Measurements from ENCODE around the gene EPS15.
"Not testable (repeated sequence)": the region's sequence is repeated elsewhere in the genome, so short reads cannot be mapped to it uniquely, and the experiment has no call there.

The EPS15 gene

DNA sequence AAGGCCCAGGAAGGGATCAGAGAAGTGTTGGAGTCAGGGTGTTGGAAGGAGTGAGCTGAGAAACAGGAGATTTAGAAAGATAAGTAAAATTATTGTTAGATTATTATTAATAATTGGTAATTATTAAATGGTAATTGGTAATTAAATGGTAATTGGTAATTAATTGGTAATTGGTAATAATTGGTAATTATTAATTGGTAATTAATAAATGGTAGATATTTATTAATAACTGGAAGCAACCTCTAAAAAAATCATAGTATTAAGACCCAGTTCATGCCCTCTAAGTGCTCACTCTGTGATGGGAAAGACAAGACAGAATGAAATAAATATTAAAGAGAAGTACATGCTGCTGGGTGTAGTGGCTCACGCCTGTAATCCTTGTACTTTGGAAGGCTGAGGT is 13.8 kb upstream of the EPS15 start:
- no peak for DNase-seq
- Histone ChIP-seq H3K36me3 (replicated peaks) (no peaks in the 10 kb centered on the region), H3K27me3 (replicated peaks) (no peaks in the 10 kb centered on the region), H3K4me3 (ENCODE audit: low read depth, low read length) (no peak overlapping the region), H3K27ac (no peak overlapping the region)
- TF ChIP-seq, protein P1, sequence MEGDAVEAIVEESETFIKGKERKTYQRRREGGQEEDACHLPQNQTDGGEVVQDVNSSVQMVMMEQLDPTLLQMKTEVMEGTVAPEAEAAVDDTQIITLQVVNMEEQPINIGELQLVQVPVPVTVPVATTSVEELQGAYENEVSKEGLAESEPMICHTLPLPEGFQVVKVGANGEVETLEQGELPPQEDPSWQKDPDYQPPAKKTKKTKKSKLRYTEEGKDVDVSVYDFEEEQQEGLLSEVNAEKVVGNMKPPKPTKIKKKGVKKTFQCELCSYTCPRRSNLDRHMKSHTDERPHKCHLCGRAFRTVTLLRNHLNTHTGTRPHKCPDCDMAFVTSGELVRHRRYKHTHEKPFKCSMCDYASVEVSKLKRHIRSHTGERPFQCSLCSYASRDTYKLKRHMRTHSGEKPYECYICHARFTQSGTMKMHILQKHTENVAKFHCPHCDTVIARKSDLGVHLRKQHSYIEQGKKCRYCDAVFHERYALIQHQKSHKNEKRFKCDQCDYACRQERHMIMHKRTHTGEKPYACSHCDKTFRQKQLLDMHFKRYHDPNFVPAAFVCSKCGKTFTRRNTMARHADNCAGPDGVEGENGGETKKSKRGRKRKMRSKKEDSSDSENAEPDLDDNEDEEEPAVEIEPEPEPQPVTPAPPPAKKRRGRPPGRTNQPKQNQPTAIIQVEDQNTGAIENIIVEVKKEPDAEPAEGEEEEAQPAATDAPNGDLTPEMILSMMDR (IDR thresholded peaks at IDR 0.05; ENCODE audit: low read depth, low read length, missing control alignments), result no peak
- in situ Hi-C loops (cut with HindIII; ENCODE audit: low pct_ligation_motif_present, low sequenced_read_pairs), result no loop called here

DNA sequence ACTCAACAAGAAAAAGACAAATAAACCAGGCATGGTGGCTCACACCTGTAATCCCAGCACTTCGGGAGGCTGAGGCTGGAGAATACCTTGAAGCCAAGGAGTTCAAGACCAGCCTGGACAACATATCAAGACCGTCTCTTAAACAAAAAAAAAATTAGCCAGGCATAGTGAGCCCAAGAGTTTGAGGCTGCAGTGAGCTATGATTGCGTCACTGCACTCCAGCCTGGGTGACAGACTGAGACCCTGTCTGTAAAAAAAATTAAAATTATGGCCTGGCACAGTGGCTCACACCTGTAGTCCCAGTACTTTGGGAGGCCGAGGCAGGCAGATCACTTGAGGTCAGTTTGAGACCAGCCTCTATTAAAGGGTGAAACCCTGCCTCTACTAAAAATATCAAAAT is 11.4 kb upstream of the EPS15 start:
- H3K4me3 ChIP-seq (ENCODE audit: low read depth, low read length); H3K27me3 ChIP-seq (replicated peaks); DNase-seq; in situ Hi-C loops (cut with HindIII; ENCODE audit: low pct_ligation_motif_present, low sequenced_read_pairs); H3K36me3 ChIP-seq (replicated peaks); H3K27ac ChIP-seq: not testable (repeated sequence)

DNA sequence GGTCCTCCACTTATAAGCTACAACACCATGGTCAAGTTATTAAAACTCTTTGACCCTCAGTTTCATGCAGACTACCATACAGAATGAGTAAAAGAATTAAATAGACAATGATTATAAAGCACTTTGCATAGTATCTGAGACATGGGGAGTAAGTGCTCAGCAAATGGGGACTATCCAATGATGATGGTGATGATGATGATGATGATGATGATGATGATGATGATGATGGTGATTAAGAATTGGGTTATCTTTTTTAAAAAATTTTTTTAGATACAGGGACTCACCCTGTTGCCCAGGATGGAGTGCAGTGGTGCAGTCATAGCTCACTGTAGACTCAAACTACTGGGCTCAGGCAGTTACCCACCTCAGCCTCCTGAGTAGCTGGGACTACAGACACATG is 8.1 kb upstream of the EPS15 start:
- TF ChIP-seq, protein P1 (IDR thresholded peaks at IDR 0.05; ENCODE audit: low read depth, low read length, missing control alignments), result no peak
- H3K4me3 ChIP-seq (ENCODE audit: low read depth, low read length), result no peak overlapping the region
- no peak overlapping the region for H3K27ac ChIP-seq
- H3K27me3 ChIP-seq (replicated peaks), result no peaks in the 10 kb centered on the region
- in situ Hi-C loops (cut with HindIII; ENCODE audit: low pct_ligation_motif_present, low sequenced_read_pairs), result no loop called here
- DNase-seq, result no peak
- no peaks in the 10 kb centered on the region for H3K36me3 ChIP-seq (replicated peaks)

DNA sequence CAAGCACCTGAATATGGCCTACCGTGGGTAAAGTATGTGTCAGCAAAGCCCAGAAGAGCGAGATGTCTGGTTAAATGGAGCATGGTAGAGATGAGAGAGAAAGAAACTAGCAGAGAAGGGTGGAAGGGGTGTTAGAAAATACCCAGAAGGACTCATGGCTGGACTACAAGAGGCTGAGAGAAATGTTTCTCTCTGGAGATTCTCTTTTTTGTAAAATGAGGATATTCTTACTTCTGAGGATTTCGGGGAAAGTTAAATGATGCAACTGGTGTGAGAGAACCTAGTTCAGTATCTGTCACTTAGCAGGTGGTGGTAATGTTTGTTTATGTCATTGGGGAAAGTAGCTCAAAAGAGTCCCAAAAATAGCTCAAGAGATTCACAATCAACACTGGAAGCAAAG is 7.2 kb upstream of the EPS15 start:
- H3K4me3 ChIP-seq (ENCODE audit: low read depth, low read length), result no peak overlapping the region
- H3K36me3 ChIP-seq (replicated peaks), result no peaks in the 10 kb centered on the region
- in situ Hi-C loops (cut with HindIII; ENCODE audit: low pct_ligation_motif_present, low sequenced_read_pairs), result no loop called here
- TF ChIP-seq, protein P1 (IDR thresholded peaks at IDR 0.05; ENCODE audit: low read depth, low read length, missing control alignments), result no peak
- H3K27ac ChIP-seq, result no peak overlapping the region
- H3K27me3 ChIP-seq (replicated peaks), result no peaks in the 10 kb centered on the region
- DNase-seq, result no peak

DNA sequence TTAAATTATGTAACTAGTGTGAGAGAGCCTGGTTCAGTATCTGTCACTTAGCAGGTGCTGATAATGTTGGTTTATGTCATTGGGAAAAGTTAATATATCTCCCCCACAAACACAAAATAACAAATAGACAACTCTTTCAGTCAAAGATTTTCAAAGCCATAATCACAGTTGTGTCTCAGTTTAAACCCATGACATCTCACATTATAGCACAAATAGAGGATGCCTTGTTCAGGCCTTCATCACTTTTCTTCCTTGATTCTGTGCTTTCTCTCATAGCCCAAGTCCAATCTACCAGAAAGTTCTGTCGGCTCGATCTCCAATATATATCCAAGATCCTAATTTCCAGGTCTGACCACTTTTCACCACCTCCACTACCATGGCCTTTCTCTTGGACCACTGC is 6.2 kb upstream of the EPS15 start:
- no peaks in the 10 kb centered on the region for H3K36me3 ChIP-seq (replicated peaks)
- TF ChIP-seq, protein P1 (IDR thresholded peaks at IDR 0.05; ENCODE audit: low read depth, low read length, missing control alignments), result no peak
- no peak overlapping the region for H3K4me3 ChIP-seq (ENCODE audit: low read depth, low read length)
- H3K27ac ChIP-seq, result no peak overlapping the region
- DNase-seq, result no peak
- in situ Hi-C loops (cut with HindIII; ENCODE audit: low pct_ligation_motif_present, low sequenced_read_pairs), result no loop called here
- H3K27me3 ChIP-seq (replicated peaks), result no peaks in the 10 kb centered on the region

DNA sequence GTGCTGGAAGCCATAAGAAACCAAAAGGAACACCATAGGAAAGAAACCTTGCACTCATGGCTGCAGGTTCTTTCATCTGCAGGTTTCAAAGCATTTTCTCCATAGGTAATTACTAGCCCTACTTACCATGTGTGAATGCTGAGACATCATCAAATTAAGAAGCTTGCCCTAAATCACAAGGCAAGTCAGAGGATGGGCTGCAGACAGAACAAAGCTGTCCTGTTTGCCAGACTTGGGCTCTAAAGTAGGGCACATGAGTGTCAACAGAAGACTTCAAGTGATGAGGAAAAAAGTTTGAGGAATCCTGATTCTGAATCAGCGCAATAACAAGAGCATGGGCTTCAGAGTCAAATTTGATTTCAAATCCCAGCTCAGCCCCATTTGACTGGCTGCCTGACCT is 5.8 kb upstream of the EPS15 start:
- Histone ChIP-seq H3K27me3 (replicated peaks) (no peaks in the 10 kb centered on the region), H3K4me3 (ENCODE audit: low read depth, low read length) (no peak overlapping the region), H3K27ac (no peak overlapping the region), H3K36me3 (replicated peaks) (no peaks in the 10 kb centered on the region)
- DNase-seq, result no peak
- in situ Hi-C loops (cut with HindIII; ENCODE audit: low pct_ligation_motif_present, low sequenced_read_pairs), result no loop called here
- TF ChIP-seq, protein P1 (IDR thresholded peaks at IDR 0.05; ENCODE audit: low read depth, low read length, missing control alignments), result no peak

Data from brain microvascular endothelial cell (primary cell).